DMS79 (cell line): ENCODE measurements around the gene MRPL51.
"Not testable (repeated sequence)": the region's sequence is repeated elsewhere in the genome, so short reads cannot be mapped to it uniquely, and the experiment has no call there.

Experiments used
- DNase-seq: peaks from one replicate; lab custom pipeline; 2025; lab: John Stamatoyannopoulos, UW

MRPL51 gene

DNA sequence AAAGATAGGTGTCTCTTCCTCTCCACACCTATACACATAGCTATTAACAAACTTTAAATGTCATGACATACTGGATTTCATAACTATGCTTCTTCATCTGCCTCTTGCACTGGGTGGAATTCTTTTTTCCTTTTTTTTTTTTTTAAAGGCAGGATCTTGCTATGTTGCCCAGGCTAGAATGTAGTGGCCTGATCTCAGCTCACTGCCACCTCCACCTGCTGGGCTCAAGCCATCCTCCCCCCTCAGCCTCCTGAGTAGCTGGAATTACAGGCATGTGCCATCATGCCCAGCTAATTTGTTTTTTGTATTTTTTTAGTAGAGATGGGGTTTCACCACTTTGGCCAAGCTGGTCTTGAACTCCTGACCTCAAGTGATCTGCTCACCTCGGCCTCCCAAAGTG is 4.8 kb downstream of the MRPL51 start:
- DNase-seq, result no peak

DNA sequence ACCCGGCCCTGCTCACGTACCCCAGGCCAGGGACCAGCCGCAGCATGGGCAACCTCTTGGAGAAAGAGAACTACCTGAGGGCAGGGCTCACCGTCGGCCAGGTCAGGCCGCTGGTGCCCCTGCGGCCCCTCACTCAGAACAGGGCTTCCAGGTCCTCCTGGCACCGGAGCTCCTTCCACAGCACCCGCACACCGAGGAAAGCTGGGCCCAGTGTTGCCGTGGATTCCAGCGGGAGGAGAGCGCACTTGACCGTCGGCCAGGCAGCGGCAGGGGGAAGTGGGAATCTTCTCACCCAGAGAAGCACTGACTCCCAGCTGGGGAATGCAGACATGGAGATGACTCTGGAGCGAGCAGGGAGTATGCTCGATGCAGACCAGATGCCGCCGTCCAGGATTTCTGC is 14.6 kb downstream of the MRPL51 start:
- no peak for DNase-seq

DNA sequence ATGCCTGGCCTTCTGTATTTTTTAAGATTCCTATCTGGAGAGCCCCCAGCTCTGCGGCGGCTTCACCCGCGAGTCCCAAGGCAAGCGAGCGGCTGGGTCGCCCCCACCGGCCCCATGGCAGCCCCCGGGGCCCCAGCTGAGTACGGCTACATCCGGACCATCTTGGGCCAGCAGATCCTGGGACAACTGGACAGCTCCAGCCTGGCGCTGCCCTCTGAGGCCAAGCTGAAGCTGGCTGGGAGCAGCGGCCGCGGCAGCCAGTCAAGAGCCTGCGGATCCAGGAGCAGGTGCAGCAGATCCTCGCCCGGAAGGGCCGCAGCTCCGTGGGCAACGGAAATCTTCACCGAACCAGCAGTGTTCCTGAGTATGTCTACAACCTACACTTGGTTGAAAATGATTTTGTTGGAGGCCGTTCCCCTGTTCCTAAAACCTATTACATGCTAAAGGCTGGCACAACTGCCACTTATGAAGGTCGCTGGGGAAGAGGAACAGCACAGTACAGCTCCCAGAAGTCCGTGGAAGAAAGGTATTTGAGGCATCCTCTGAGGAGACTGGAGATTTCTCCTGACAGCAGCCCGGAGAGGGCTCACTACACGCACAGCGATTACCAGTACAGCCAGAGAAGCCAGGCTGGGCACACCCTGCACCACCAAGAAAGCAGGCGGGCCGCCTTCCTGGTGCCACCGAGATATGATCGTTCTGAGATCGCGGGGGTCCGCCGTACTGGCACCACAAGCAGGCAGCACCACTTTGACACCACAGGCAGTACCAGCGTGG is 15.3 kb downstream of the MRPL51 start:
- not testable (repeated sequence) for DNase-seq

DNA sequence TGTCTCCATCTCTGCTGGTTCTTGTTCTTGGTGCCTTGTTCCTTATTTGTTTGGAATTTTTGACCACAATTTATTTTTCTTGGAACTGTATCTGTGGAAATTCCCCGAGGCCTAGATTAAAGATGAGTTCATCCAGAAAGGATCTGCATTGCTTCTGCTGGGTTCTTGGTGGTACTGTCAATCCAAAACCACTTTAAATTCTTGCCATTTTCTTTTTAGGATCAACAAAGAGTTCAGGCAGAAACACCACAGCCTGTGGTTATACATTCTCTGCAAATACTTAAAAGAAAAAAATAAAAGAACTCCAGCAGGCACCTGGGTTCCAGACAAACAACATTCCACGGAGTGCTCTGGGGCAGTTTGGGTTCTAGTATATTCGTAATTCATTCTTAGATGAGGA is 16.6 kb downstream of the MRPL51 start:
- DNase-seq, result no peak

DNA sequence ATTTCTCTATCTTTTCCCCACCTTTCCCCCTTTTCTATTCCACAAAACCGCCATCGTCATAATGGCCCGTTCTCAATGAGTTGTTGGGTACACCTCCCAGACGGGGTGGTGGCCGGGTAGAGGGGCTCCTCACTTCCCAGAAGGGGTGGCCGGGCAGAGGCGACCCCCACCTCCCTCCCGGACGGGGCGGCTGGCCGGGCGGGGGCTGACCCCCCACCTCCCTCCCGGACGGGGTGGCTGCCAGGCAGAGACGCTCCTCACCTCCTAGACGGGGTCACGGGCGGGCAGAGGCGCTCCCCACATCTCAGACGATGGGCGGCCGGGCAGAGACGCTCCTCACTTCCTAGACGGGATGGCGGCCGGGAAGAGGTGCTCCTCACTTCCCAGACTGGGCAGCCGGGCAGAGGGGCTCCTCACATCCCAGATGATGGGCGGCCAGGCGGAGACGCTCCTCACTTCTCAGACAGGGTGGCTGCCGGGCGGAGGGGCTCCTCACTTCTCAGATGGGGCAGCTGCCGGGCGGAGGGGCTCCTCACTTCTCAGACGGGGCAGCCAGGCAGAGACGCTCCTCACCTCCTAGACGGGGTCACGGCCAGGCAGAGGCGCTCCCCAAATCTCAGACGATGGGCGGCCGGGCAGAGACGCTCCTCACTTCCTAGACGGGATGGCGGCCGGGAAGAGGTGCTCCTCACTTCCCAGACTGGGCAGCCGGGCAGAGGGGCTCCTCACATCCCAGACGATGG is 17.7 kb downstream of the MRPL51 start:
- DNase-seq, result not testable (repeated sequence)

DNA sequence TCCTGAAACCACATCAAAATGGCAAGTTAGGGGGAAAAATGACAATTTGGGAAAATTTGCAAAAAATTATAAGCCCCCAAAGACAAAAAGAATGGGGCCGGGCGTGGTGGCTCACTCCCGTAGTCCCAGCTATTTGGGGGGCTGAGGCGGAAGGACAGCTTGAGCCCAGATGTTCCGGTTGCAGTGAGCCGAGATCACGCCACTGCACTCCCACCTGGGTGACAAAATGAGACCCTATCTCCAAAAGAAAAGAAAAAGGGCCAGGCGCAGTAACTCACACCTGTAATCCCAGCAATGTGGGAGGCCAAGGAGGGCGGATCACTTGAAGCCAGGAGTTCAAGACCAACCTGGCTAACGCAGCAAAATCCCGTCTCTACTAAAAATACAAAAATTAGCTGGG is 20.6 kb downstream of the MRPL51 start:
- DNase-seq, result no peak

DNA sequence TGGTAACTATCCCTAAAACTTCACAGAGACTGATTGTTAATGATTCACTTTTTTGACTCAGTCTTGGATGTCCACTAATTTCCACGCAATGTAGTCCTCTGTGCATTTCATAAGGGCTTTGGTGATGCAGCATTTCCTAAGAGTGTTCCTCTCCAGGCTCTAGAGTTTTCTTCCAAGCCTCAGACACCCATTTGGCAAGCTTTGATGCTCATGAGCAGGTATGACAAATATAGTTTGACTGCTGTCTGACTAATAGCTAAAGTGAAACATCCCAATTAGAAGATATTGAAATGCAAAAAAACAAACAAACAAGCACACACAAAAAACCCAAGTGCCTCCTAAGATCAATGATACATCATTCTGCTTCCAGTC is 21.1 kb downstream of the MRPL51 start:
- no peak for DNase-seq

DNA sequence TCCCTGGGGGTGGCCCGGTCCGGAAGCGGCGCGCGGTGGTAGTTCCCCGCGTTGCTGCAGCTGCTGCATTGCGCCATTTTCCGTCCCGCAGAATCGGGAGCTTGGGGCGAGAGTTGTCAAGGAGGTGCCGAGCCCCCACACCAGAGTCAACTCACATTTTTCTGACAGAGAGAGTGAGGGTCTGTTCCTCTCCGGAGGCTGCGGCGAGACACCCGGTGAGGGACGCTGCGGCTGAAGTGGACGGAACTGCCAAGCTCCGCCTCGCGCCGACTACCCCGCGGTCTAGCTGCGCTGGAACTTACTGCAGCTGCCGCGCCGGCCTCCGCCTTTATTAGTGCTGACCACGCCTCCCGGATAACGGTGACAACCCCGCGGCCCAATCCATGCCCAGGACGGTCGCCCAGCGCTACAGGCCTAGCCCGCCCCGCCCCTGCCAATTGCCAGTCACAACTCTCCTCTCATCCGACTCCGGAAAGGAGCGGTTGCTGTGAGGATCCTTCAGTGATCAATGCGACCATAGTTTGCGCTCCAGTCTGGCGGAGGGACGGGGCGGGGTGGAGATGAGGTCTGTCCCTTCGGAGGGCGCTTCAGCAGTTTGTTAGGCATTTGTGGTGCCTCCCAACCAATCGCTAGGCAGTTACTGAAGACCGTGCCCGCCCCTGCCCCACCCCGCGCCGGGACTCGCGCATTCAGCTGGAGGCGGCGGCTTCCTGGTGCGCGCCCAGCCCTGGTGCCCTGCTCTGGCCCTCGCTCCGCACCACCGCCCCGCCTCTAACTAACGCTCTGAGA is 22.5 kb downstream of the MRPL51 start, which contains the start of gene VAMP1:
Gene VAMP1 (minus strand): TSS at position 303 of the 789 bp plus-strand sequence. CDS start 146 bp downstream, at position 157.
- peak; percentile 95 for DNase-seq

DNA sequence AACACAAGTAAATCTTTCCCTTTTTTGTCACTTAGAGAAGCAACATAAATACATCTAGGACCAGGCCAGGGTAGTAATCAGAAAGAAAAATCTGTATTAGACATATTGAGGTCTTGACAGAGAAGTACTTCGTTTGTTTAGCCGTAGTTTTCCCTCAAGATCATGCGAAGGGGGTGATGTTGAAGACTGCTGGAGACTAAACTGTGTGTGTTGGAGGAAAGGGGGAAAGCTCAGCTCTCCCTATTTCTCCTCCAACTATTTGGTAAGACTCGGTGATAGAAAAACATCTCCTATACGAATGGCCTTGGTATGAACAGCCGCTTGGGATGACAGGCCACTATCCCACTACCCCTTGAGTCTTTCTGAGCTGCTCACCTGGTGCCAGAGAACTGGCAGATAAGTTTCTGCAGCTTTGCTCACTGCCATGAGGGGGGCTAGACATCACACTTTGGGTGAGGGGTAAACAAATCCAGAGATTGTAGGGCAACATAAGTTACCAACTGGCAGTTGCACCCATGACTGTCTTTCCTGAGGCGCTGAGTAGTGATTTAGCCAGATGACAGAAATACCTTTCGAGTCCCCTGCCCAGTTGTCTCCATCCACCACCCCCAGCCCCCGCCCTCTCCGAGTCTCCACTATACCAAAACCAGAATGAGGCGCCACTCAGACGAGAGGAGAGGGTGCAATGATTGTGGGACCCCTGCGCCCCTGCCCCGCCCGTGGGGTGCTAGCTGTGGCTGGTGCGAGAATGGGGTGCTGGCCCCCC is 23.3 kb downstream of the MRPL51 start:
- DNase-seq, result no peak

DNA sequence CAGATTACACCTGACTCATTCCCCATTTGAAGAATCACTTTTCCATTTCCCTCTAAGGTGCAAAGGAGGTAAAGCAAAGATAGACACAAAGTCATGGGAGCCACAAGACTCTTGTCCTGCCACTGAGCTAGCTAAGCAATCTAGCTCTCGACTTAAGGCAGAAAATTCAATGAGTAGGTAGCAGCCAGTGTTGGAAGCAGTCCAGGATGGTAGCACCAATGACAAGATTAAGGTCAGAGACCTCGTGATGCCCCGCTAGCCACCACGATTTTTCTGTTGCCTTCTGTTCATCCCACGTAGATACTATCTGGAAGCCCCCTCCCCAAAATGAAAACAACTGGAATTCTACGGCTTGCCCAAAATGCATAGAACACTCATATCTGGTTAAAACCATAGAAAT is 24.0 kb downstream of the MRPL51 start:
- DNase-seq, result no peak

DNA sequence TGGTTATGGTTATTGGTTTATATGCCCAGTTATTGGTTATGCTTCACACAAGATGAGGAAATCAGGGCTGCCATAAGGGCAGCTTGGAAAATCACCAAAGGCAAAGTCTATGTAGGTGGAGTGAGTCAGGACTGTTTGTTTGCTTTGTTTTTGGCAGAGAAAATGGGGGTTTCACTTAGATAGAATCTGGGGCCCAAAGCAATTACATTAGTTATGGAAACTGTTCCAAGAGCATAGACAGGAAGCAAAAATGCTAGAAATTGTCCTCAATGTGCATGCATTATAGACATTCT is 24.8 kb downstream of the MRPL51 start:
- DNase-seq, result no peak

DNA sequence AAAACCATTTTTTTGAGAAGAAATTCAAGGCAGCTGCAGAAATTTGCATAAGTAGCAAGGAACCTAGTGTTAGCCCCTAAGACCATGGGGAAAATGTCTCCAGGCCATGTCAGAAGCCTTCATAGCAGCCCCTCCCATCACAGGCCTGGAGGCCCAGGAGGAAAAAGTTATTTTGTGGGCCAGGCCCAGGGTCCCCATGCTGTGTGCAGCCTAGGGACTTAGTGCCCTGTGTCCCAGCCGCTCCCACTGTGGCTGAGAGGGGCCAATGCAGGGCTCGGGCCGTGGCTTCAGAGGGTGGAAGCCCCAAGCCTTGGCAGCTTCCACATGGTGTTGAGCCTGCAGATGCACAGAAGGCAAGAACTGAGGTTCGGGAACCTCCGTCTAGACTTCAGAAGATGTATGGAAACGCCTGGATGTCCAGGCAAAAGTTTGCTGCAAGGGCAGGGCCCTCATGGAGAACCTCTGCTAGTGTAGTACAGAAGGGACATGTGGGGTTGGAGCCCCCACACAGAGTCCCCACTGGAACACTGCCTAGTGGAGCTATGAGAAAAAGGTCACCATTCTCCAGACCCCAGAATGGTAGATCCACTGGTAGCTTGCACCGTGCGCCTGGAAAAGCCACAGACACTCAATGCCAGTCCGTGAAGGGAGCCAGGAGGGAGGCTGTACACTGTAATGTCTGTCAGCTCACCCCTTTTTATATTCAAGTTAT is 25.3 kb downstream of the MRPL51 start:
- DNase-seq, result not testable (repeated sequence)

DNA sequence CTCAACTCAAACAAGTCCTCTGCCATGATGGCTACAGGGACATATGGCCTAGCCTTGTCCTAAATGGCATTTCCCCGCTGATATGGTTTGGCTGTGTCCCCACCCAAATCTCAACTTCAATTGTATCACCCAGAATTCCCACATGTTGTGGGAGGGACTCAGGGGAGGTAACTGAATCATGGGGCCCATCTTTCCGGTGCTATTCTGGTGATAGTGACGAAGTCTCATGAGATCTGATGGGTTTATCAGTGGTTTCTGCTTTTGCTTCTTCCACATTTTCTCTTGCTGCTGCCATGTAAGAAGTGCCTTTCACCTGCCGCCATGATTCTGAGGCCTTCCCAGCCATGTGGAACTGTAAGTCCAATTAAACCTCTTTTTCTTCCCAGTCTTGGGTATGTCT is 26.3 kb downstream of the MRPL51 start:
- not testable (repeated sequence) for DNase-seq

DNA sequence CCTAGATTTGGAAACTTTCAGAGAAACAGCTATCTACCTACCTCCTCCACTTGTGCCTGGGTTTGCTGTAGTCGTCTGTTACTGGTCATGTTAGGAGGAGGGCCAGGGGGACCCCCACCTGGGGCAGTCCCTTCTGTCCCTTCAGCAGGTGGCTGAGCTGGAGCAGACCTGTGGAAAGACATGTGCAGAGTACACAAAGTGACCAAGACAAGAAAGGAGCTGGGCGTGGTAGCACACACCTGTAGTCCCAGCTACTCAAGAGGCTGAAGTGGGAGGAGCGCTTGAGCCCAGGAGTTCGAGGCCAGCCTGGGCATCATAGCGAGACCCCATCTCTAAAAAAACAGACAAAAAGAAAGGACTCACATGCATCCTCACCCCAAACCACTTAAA is 26.9 kb downstream of the MRPL51 start:
- no peak for DNase-seq

DNA sequence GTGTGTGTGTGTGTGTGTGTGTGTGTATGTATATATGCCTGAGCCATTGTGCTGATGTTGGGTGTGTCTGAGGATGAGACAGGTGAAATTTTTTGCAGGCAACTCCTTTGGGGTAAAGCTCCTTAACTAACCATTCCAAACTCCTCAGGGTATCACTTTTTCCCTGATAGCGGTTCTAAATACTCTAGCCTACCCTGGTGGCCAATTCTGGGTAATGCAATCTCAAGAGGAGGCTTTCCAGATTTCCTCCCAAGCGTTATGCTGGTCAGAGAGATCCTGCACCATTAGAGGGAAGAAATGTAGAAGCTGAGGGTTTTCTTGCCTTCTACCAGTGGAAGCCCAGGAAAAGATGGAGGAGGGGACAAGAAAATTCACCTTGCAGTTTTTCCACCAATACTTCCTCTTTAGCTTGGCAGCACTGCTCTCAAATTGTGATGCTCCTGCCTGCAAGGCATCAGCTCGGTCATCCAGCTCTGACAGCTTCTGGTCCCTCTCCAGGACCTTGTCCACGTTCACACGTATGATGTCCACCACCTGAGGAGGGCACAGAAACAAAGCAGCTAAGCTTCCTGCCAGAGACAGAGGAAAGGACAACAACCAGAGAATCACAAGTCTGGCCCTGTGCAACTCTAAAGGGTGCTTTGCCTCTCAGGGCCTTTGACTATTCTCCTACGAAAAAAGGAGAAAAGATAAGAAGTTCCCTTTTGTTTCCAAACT is 27.4 kb downstream of the MRPL51 start:
- peak; percentile 60 for DNase-seq

DNA sequence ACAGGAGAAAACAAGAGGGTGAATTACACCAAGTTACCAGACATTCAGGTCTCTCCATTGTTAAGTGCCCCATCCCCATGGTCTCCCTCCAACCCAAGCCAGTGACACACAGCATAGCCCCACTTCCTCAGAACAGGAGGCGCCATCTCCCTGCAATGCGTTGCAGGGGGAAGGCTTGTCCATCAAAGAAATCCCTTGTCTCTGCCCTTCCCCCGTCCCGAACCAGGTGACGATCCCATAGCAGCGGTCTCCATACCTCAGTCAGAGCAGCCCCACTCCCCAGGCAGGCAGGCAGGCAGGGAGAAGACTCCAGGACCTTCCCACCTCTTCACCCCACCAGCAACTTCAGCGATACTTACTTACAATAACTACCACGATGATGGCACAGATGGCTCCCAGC is 28.5 kb downstream of the MRPL51 start:
- no peak for DNase-seq

DNA sequence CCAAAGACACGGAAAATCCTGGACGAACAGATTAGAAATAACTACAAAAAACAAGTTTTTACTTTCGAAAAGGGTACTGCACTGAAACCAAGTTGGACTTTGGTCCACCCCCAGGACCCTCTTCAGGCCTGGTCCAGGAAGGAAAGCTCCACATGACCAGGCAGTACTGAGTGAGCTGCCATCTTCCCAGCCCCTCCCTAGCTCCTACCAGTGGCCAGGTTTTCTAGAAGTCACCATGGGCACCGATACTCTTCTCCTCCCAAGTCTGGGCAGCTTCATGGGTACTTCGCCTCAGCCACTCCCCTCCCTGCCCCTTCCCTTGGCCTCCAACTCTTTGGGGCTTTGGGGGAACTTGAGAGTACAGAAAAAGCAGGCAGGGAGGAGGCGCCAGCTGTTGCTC is 29.2 kb downstream of the MRPL51 start:
- no peak for DNase-seq

DNA sequence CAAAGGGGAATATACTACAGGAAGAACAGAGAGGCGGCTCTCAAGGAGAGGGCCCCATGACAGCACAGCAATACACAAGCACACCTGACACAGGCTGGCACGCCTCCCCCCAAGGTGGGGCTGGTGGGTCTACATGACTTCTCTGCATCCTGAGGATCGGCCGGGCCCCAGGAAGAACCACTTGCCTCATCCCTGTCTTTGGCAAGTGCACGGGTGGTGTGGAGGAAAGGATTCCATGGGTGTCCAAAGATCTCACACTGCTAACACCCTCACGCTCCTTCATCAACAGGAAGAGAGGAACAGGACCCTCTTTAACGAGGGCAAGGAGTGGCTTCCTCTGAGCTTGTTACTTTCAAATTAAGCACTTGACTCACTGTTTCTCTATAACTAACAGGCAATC is 29.8 kb downstream of the MRPL51 start:
- no peak for DNase-seq

DNA sequence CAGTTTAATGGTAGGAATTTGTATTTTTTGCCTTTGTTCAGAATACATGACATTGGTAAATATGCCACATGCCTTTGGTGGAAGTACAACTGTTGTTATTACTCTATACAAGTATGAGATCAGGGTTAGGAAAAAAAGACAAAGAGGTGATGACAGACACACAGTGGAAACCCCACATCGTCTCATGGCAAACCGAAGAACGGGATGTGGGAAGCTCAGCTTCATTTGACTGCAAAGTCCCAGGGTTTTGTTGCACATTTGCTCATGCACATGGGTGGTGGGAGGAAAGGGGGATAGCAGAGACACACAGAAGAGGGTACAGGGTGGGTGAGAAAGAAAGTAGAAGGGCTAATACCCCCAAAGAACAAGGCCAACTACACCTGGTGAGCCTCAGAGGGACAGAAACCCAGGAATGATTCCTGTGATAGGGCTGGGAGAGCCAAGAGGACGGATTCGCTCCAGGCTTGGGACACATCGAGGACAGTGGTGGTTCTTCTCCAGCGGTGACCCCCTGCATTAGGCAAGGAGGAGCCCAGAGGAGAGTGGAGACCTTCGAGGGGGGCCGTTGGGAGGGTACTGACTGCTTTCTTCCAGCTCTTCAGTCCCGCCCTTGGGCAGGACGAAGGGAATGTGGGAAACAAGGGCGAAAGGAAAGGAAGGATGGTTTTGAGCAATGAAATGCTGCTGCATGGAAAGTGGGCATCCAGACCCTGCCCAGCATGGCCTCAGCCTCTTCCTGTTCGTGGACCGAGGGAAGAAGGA is 30.6 kb downstream of the MRPL51 start:
- DNase-seq, result no peak
